CD4-positive, alpha-beta T cell (primary cell): Measurements from ENCODE around the gene FJX1. TPM values are rescaled to one million over a fixed set of nuclear protein-coding genes. Genes with fewer than 3 reads are reported as not detected.

ENCODE experiments used
- ATAC-seq: fragments of 200-7000 bp; cut with Tn5 transposase; one replicate; pipeline ENCODE4 v1.10.0; 2022; ENCODE audit warnings: mild to moderate bottlenecking; ENCODE audit not compliant: poor library complexity
- CTCF ChIA-PET: fragments of 350-600 bp; sonication (Branson Sonifier 250); formaldehyde crosslinking; loops from one replicate; lab custom pipeline; 2021; ENCODE audit warnings: antibody characterized with exemption, inconsistent platforms; lab: Charles Lee
- POLR2A ChIA-PET: fragments of 350-600 bp; sonication (Branson Sonifier 250); formaldehyde crosslinking; loops from one replicate; lab custom pipeline; 2021; ENCODE audit warnings: antibody characterized with exemption, inconsistent platforms; lab: Charles Lee
- DNase-seq, 14 experiments: peaks; one replicate each; pipeline ENCODE4 v3.0.0-alpha.2; 2013 to 2020; ENCODE audit warnings: mixed read lengths in 2 of 14
- H3K27ac ChIP-seq, 2 donors: one replicate each; pipeline versions ENCODE4 v1.5.1 to v1.7.0; 2013; ENCODE audit warnings: low read length in 2 of 2, low read depth in 1 of 2, mild to moderate bottlenecking in 1 of 2
- H3K27me3 ChIP-seq, 2 experiments: 1 replicate in 1 of 2; 2 replicates in 1 of 2; pipeline versions ENCODE4 v1.6.1 to v1.7.0; 2013; ENCODE audit warnings: low read length in 2 of 2, control low read depth in 1 of 2, mild to moderate bottlenecking in 1 of 2, moderate library complexity in 1 of 2; ENCODE audit not compliant: insufficient read depth in 2 of 2, control insufficient read depth in 1 of 2
- H3K36me3 ChIP-seq: one replicate; pipeline ENCODE4 v1.6.1; 2013; ENCODE audit warnings: low read length, control low read depth; ENCODE audit not compliant: insufficient read depth
- H3K4me1 ChIP-seq: one replicate; pipeline ENCODE4 v1.6.1; 2013; ENCODE audit warnings: low read length, control low read depth; ENCODE audit not compliant: insufficient read depth
- H3K4me3 ChIP-seq: one replicate; pipeline ENCODE4 v1.5.1; 2013; ENCODE audit warnings: mild to moderate bottlenecking, low read length, moderate library complexity
- H3K9me3 ChIP-seq, 2 experiments: 1 replicate in 1 of 2; 2 replicates in 1 of 2; pipeline versions ENCODE4 v1.6.1 to v1.7.0; 2013; ENCODE audit warnings: low read length in 2 of 2, mild to moderate bottlenecking in 2 of 2, control low read depth in 1 of 2, moderate library complexity in 1 of 2; ENCODE audit not compliant: control insufficient read depth in 1 of 2, insufficient read depth in 1 of 2
- H3K27ac Mint-ChIP-seq: one replicate; pipeline ENCODE4 v1.8.0; 2020; ENCODE audit warnings: mixed read lengths
- H3K27me3 Mint-ChIP-seq: one replicate; pipeline ENCODE4 v1.8.0; 2021; ENCODE audit warnings: mixed read lengths
- H3K36me3 Mint-ChIP-seq: one replicate; pipeline ENCODE4 v1.8.0; 2021; ENCODE audit warnings: low read depth, mixed read lengths
- H3K4me1 Mint-ChIP-seq: one replicate; pipeline ENCODE4 v1.8.0; 2021; ENCODE audit warnings: low read depth, mixed read lengths
- H3K4me3 Mint-ChIP-seq: one replicate; pipeline ENCODE4 v1.8.0; 2020; ENCODE audit warnings: mild to moderate bottlenecking, mixed read lengths
- H3K9me3 Mint-ChIP-seq: one replicate; pipeline ENCODE4 v1.8.0; 2020; ENCODE audit warnings: mixed read lengths
- CTCF ChIP-seq: fragments of 200-600 bp; IDR thresholded peaks from one replicate; pipeline ENCODE4 v1.8.0; 2022; ENCODE audit warnings: antibody characterized with exemption, mild to moderate bottlenecking
- intact Hi-C, 2 experiments: fragments of 100-400 bp; cut with DNase I in 1 of 2; cut with micrococcal nuclease in 1 of 2; formaldehyde crosslinking; loops; one replicate each; pipeline versions ENCODE4 v1.15.1 to v1.9.0; 2023 to 2025; cut with DNase I, micrococcal nuclease
- total RNA-seq, 174 experiments: library from RNA in 2 of 174; stranded (reverse) in 2 of 174; gene quantifications; one replicate each; pipeline ENCODE4 v1.2.3 and lab custom pipeline; 2021 to 2026

The FJX1 gene
- total RNA-seq, 2 experiments from 2014 or later, result not detected

- CTCF ChIA-PET, result no interaction called here
- no peak for TF ChIP-seq CTCF
Observed at GRCh38 chr11:35647421-35648093, 29.3 kb downstream of the FJX1 start.

GRCh38 chr11:35650006-35650405 lies 31.7 kb downstream of the FJX1 start:
- Mint-ChIP-seq H3K4me1 (no peaks in the 10 kb centered on the region), H3K9me3 (no peaks in the 10 kb centered on the region), H3K36me3 (no peaks in the 10 kb centered on the region), H3K27ac (no peak overlapping the region), H3K27me3 (peaks cover 80% of the 10 kb centered on the region), H3K4me3 (no peak overlapping the region)
- no peaks in the 10 kb centered on the region for H3K4me1 ChIP-seq
- TF ChIP-seq CTCF, result no peak
- H3K27ac ChIP-seq, result no peak overlapping the region
- intact Hi-C loops, result no loop called here
- no peaks in the 10 kb centered on the region for H3K36me3 ChIP-seq
- ATAC-seq, result no peak
- no peak for DNase-seq
- H3K4me3 ChIP-seq, result no peak overlapping the region
- POLR2A ChIA-PET, result no interaction called here
- peaks cover 5 to 6% of the 10 kb centered on the region in 2 experiments for H3K27me3 ChIP-seq
- H3K9me3 ChIP-seq, result no peaks in the 10 kb centered on the region
- CTCF ChIA-PET, result no interaction called here

More at GRCh38 chr11:35647421-35648093, 29.3 kb downstream of the FJX1 start:
- Histone ChIP-seq H3K27ac (no peak overlapping the region), H3K27me3 (peaks cover 5 to 6% of the 10 kb centered on the region in 2 experiments), H3K4me3 (no peak overlapping the region), H3K4me1 (no peaks in the 10 kb centered on the region), H3K9me3 (no peaks in the 10 kb centered on the region), H3K36me3 (no peaks in the 10 kb centered on the region)
- DNase-seq (no peak), ATAC-seq (no peak)
- no peak overlapping the region for H3K4me3 Mint-ChIP-seq
- intact Hi-C loops, result no loop called here
- H3K4me1 Mint-ChIP-seq, result no peaks in the 10 kb centered on the region
- H3K9me3 Mint-ChIP-seq, result no peaks in the 10 kb centered on the region
- H3K27ac Mint-ChIP-seq, result no peak overlapping the region
- H3K36me3 Mint-ChIP-seq, result no peaks in the 10 kb centered on the region
- peaks cover 66% of the 10 kb centered on the region for H3K27me3 Mint-ChIP-seq
- POLR2A ChIA-PET, result no interaction called here

DNA sequence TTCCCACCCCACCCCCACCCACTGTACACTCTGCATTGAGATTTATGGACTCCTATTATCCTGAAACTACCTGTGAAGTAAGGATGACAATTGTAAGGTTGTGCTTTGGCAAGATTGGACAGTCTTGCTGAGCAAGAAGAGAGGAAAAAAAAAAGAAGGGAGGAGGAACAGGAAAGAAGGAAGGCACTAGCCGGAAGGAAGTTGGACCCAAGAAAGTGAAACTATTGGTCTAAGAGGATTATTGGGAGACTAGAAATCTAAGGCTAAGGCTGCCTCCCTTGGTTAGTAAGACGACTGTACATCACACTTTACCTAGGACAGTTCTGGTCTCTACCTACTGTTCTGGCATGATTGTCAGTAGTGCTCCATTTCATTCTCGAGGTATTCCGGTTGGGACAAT lies 32.2 kb downstream of the FJX1 start:
- Histone ChIP-seq H3K9me3 (no peaks in the 10 kb centered on the region), H3K4me1 (no peaks in the 10 kb centered on the region), H3K27ac (no peak overlapping the region), H3K4me3 (no peak overlapping the region), H3K36me3 (no peaks in the 10 kb centered on the region), H3K27me3 (peaks cover 5 to 6% of the 10 kb centered on the region in 2 experiments)
- no peaks in the 10 kb centered on the region for H3K36me3 Mint-ChIP-seq
- intact Hi-C loops, result no loop called here
- ATAC-seq (no peak), DNase-seq (no peak)
- no peaks in the 10 kb centered on the region for H3K4me1 Mint-ChIP-seq
- no peak overlapping the region for H3K27ac Mint-ChIP-seq
- no peak for TF ChIP-seq CTCF
- H3K9me3 Mint-ChIP-seq, result no peaks in the 10 kb centered on the region
- no peak overlapping the region for H3K4me3 Mint-ChIP-seq
- CTCF ChIA-PET, result no interaction called here
- POLR2A ChIA-PET, result no interaction called here
- H3K27me3 Mint-ChIP-seq, result peaks cover 81% of the 10 kb centered on the region
